OCI-LY7 (cell line): ENCODE measurements around the gene ATP6V0D1. TPM values are rescaled to one million over a fixed set of nuclear protein-coding genes. Genes with fewer than 3 reads are reported as not detected.

Source experiments
- BruUV-seq: library from RNA; stranded (reverse); fragments of 400-500 nt; replicated peaks from 2 replicates; lab custom pipeline; 2021; lab: Mats Ljungman, UMichigan
- CTCF ChIA-PET: fragments of 300-600 bp; sonication (Branson Sonifier 250); formaldehyde crosslinking; loops from one replicate; lab custom pipeline; 2022; ENCODE audit warnings: antibody characterized with exemption; ENCODE audit not compliant: unreplicated experiment; lab: Charles Lee
- POLR2A ChIA-PET: fragments of 300-600 bp; sonication (Branson Sonifier 250); formaldehyde crosslinking; loops from one replicate; lab custom pipeline; 2022; ENCODE audit warnings: antibody characterized with exemption; lab: Charles Lee
- DNase-seq: peaks from one replicate; pipeline ENCODE4 v3.0.0-alpha.2; 2015; ENCODE audit warnings: low spot score
- H2AFZ ChIP-seq: fragments of 200-600 bp; sonication (generic), shearing (Covaris generic); 2 replicates; pipeline ENCODE4 v1.6.1; 2014; ENCODE audit warnings: mild to moderate bottlenecking, antibody characterized with exemption, low read length, moderate library complexity
- H3K27ac ChIP-seq: fragments of 200-600 bp; sonication (generic); 2 replicates; pipeline ENCODE4 v1.5.1; 2014; ENCODE audit warnings: mixed run types, low read depth, mild to moderate bottlenecking, moderate library complexity, low read length, inconsistent platforms; ENCODE audit not compliant: poor library complexity, severe bottlenecking
- H3K36me3 ChIP-seq: fragments of 200-600 bp; sonication (generic); 2 replicates; pipeline ENCODE4 v1.6.1; 2014; ENCODE audit warnings: mild to moderate bottlenecking, antibody characterized with exemption, low read length, moderate library complexity, mixed read lengths; ENCODE audit not compliant: insufficient read depth
- H3K4me1 ChIP-seq: fragments of 200-600 bp; sonication (generic); 2 replicates; pipeline ENCODE4 v1.5.1; 2014; ENCODE audit warnings: mild to moderate bottlenecking, low read length; ENCODE audit not compliant: insufficient read depth, poor library complexity, severe bottlenecking
- H3K4me2 ChIP-seq: fragments of 200-600 bp; sonication (generic); 2 replicates; pipeline ENCODE4 v1.6.1; 2014; ENCODE audit warnings: mild to moderate bottlenecking, low read length
- H3K4me3 ChIP-seq: fragments of 200-600 bp; sonication (generic); 2 replicates; pipeline ENCODE4 v1.5.1; 2014; ENCODE audit warnings: mild to moderate bottlenecking, low read depth, low read length; ENCODE audit not compliant: poor library complexity, severe bottlenecking
- H3K79me2 ChIP-seq: fragments of 200-600 bp; sonication (generic); 2 replicates; pipeline ENCODE4 v1.6.1; 2016; ENCODE audit warnings: low read depth, mild to moderate bottlenecking, low read length, moderate library complexity, mixed read lengths; ENCODE audit not compliant: insufficient read depth
- H3K9me2 ChIP-seq: fragments of 200-600 bp; sonication (generic); 2 replicates; pipeline ENCODE4 v1.6.1; 2016; ENCODE audit warnings: mild to moderate bottlenecking, low read length, mixed read lengths; ENCODE audit not compliant: insufficient read depth
- H3K9me3 ChIP-seq: fragments of 200-600 bp; sonication (generic); 2 replicates; pipeline ENCODE4 v1.6.1; 2014; ENCODE audit warnings: mild to moderate bottlenecking, mixed run types, low read length, mixed read lengths
- H4K20me1 ChIP-seq: fragments of 200-600 bp; sonication (generic); 2 replicates; pipeline ENCODE4 v1.6.1; 2014; ENCODE audit warnings: mild to moderate bottlenecking, antibody characterized with exemption, low read length, moderate library complexity, mixed read lengths; ENCODE audit not compliant: insufficient read depth
- CTCF ChIP-seq: fragments of 200-600 bp; sonication (generic); conservative IDR thresholded peaks from 2 replicates; pipeline ENCODE4 v1.5.1; 2014; ENCODE audit warnings: mild to moderate bottlenecking, antibody characterized with exemption, low read length, moderate library complexity, mixed read lengths
- EZH2phosphoT487 ChIP-seq: fragments of 200-600 bp; sonication (generic); IDR thresholded peaks from 2 replicates; pipeline ENCODE4 v1.6.1; 2018; ENCODE audit warnings: low read depth, borderline replicate concordance, mild to moderate bottlenecking, mixed run types, antibody characterized with exemption, low read length, moderate library complexity, mixed read lengths
- intact Hi-C: fragments of 100-400 bp; cut with micrococcal nuclease; formaldehyde crosslinking; loops from one replicate; pipeline ENCODE4 v1.10.0; 2022; ENCODE audit not compliant: unreplicated experiment
- total RNA-seq, 2 experiments: library from RNA; depleted of rRNA in 1 of 2; stranded (reverse); fragments of >200 nt in 1 of 2; shearing (Covaris generic) in 1 of 2; gene quantifications; 2 replicates each; pipeline ENCODE4 v1.2.3, GENCODE V29; 2014 to 2022

ATP6V0D1 gene
- total RNA-seq, 2 experiments from 2014 or later = 24.4 to 38.0 TPM

- Histone ChIP-seq H3K9me2 (no peaks in the 10 kb centered on the region), H3K79me2 (no peaks in the 10 kb centered on the region), H3K4me3 (no peak overlapping the region), H3K27ac (no peak overlapping the region), H4K20me1 (no peaks in the 10 kb centered on the region), H2AFZ (no peak overlapping the region), H3K4me2 (no peak overlapping the region), H3K4me1 (no peaks in the 10 kb centered on the region), H3K36me3 (no peaks in the 10 kb centered on the region), H3K9me3 (no peaks in the 10 kb centered on the region)
- DNase-seq = no peak
- ChIA-PET CTCF (interaction anchor here (0.6 kb wide), 2 partner anchors 18 to 525 kb away, joined by 3 read pairs; no protein-coding TSS in a partner anchor), POLR2A (no interaction called here)
- BruUV-seq = no TSS peak
- intact Hi-C loops = loop anchor here (1.0 to 5.0 kb wide), 3 partner anchors 53 to 140 kb away; partner anchors contain the start of gene PLEKHG4
- TF ChIP-seq CTCF (peak; percentile 9), EZH2phosphoT487 (no peak)
Observed at GRCh38 chr16:67399749-67400704, 80.9 kb downstream of the ATP6V0D1 start.

GRCh38 chr16:67399218-67399733 lies 81.7 kb downstream of the ATP6V0D1 start:
- POLR2A ChIA-PET = no interaction called here
- Histone ChIP-seq H3K4me3 (no peak overlapping the region), H3K4me2 (no peak overlapping the region), H3K4me1 (no peaks in the 10 kb centered on the region), H3K36me3 (no peaks in the 10 kb centered on the region), H3K9me2 (no peaks in the 10 kb centered on the region), H3K9me3 (no peaks in the 10 kb centered on the region), H4K20me1 (no peaks in the 10 kb centered on the region), H3K27ac (no peak overlapping the region), H2AFZ (no peak overlapping the region), H3K79me2 (no peaks in the 10 kb centered on the region)
- intact Hi-C loops = loop anchor here (1.0 to 5.0 kb wide), 3 partner anchors 52 to 139 kb away; partner anchors contain the start of gene PLEKHG4
- DNase-seq = peak; percentile 52
- no TSS peak for BruUV-seq
- TF ChIP-seq CTCF (peak; percentile 78), EZH2phosphoT487 (no peak)
- CTCF ChIA-PET = interaction anchor here (0.6 kb wide), 2 partner anchors 18 to 524 kb away, joined by 3 read pairs; no protein-coding TSS in a partner anchor
